Right ventricle myocardium superior (tissue), 1 donor: ENCODE results near the gene PDRG1. TPM values are rescaled to one million over a fixed set of nuclear protein-coding genes. Genes with fewer than 3 reads are reported as not detected.

Source experiments
- total RNA-seq: library from RNA; stranded (reverse); fragmentation: NEBNext Ultra II Directional; extraction: Animal tissue kit (Norgen Biotek cat#: 25700); gene quantifications from one replicate; pipeline ENCODE4 v1.2.1, GENCODE V29; 2021
- donor health status: DM: no; HTN: yes; CAD: no; lungs with severe emphysema.

The PDRG1 gene
- total RNA-seq, 1 donor from 2014 or later: 11.1 TPM

Other genes with a start within 250 kb of the PDRG1 start
- 48.7 TPM for gene BCL2L1, start 229.2 kb downstream of the PDRG1 start, total RNA-seq
- gene TPX2, start 212.8 kb downstream of the PDRG1 start, total RNA-seq: 0.97 TPM
- gene MYLK2, start 132.7 kb downstream of the PDRG1 start, total RNA-seq: 0.19 TPM
- gene FOXS1, start 106.4 kb downstream of the PDRG1 start, total RNA-seq: 0.62 TPM
- gene DUSP15, start 81.5 kb downstream of the PDRG1 start, total RNA-seq: 2.5 TPM
- not detected for gene TTLL9, start 81.4 kb downstream of the PDRG1 start, total RNA-seq
- gene XKR7, start 16.1 kb upstream of the PDRG1 start, total RNA-seq: not detected
- 8.5 TPM for gene CCM2L, start 58.4 kb upstream of the PDRG1 start, total RNA-seq
- gene HCK, start 100.2 kb upstream of the PDRG1 start, total RNA-seq: 4.9 TPM
- 23.0 TPM for gene TM9SF4, start 157.7 kb upstream of the PDRG1 start, total RNA-seq